RKO (cell line): Measurements from ENCODE around the gene KIF3C.

ENCODE experiments used
- DNase-seq: peaks from one replicate; pipeline ENCODE4 v3.0.0-alpha.2; 2016; ENCODE audit warnings: low spot score

KIF3C gene

DNA sequence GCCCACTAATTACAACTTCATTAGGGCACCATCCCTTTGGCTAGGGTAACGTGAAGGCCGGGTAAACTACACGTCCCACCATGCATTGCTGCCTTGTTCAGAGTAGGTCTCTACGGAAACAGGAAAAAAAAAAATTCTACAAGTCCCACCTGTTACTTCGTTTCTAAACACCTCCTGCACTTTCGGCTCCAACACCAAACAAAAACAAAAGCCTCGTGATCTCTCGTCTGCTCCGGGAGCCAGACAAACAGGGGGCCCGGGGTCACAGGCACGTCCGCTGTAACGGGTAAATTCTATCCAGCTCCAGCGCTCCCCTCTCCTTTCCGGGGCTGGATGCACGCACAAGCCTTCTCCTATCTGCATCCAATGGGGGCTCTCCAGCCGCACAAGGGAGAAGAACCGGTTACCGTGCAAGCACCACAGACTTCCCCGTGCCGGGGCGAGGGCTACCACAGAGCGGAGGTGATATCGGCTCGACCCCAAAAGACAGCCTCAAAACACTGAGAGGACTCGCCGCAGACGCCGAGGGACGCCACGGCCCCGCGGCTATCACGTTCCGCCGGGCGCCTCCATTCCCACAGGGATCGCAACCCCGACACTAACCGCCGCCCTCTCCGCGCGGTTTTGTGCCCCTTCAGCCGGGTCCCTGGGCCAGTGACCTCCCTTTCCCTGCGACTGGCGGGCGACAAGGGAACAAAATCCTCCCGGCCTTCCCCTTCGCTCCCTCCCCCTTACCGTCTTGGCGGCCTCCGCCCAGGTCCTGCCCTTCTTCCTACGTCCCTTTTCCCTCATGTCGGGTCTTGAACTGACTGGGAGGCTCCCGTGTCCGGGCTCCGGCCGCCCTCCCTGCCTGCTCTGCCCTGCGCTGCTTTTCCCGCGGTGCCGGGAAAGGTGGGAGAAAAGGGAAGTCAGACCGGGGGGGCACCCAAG, 104.6 kb downstream of the KIF3C start:
- peak; percentile 85 for DNase-seq
